Pancreas (tissue), 10 donors: Measurements from ENCODE around the gene RNF40. TPM values are rescaled to one million over a fixed set of nuclear protein-coding genes. Genes with fewer than 3 reads are reported as not detected.
"Not testable (repeated sequence)": the region's sequence is repeated elsewhere in the genome, so short reads cannot be mapped to it uniquely, and the experiment has no call there.

ENCODE experiments used
- ATAC-seq, 4 donors: fragments of 200-7000 bp; cut with Tn5 transposase; one replicate each; pipeline versions ENCODE4 v1.8.0 to v1.9.1; 2020; ENCODE audit warnings: mild to moderate bottlenecking in 4 of 4, moderate library complexity in 4 of 4
- DNase-seq, 6 donors: peaks; one replicate each; pipeline ENCODE4 v3.0.0-alpha.2; 2020
- FAIRE-seq: peaks from 2 replicates; lab custom pipeline; 2012; peaks lifted over from hg19 to GRCh38; lab: Jason Lieb, UNC
- H3K27ac ChIP-seq, 4 donors: fragments of 200-600 bp; sonication (generic); 1 replicate in 3 of 4; 2 replicates in 1 of 4; pipeline versions ENCODE4 v1.5.0 to v1.8.0; 2020
- H3K27me3 ChIP-seq, 4 donors: fragments of 200-600 bp; one replicate each; pipeline ENCODE4 v1.8.0; 2021
- H3K36me3 ChIP-seq, 3 donors: fragments of 200-600 bp; sonication (generic) in 1 of 3; one replicate each; pipeline versions ENCODE4 v1.5.0 to v1.8.0; 2020 to 2021
- H3K4me1 ChIP-seq, 3 donors: fragments of 200-600 bp; one replicate each; pipeline ENCODE4 v1.8.0; 2021
- H3K4me3 ChIP-seq, 4 donors: fragments of 200-600 bp; sonication (generic) in 2 of 4; one replicate each; pipeline versions ENCODE4 v1.5.0 to v1.8.0; 2020 to 2021
- H3K9me3 ChIP-seq, 4 donors: fragments of 200-600 bp; one replicate each; pipeline ENCODE4 v1.8.0; 2021
- CTCF ChIP-seq, 4 donors: fragments of 200-600 bp; sonication (generic) in 3 of 4; IDR thresholded peaks; one replicate each; pipeline versions ENCODE4 v1.5.0 to v1.8.0; 2021; ENCODE audit warnings: antibody characterized with exemption in 4 of 4
- WGBS, 2 donors: extraction: QIAGEN DNeasy Blood & Tissue Kit; methylation state at CpG; one replicate each; pipeline ENCODE4 v1.1.7; 2013; 5-methylcytosine and 5-hydroxymethylcytosine counted together
- intact Hi-C, 3 donors: fragments of 100-400 bp; cut with DNase I; formaldehyde crosslinking; loops; one replicate each; pipeline versions ENCODE4 v1.11.1 to v1.14.2; 2022
- polyA plus RNA-seq, 2 donors: library from polyadenylated mRNA; stranded (reverse); fragments of 200-250 nt; gene quantifications; one replicate each; pipeline ENCODE4 v1.2.3, GENCODE V29; 2013
- total RNA-seq, 6 donors: library from RNA; stranded (reverse); fragmentation: NEBNext Ultra II Directional in 4 of 6; extraction: Animal tissue kit (Norgen Biotek cat#: 25700) in 4 of 6; gene quantifications; one replicate each; pipeline versions ENCODE4 v1.2.1 to v1.2.4, GENCODE V29; 2021 to 2023
- donor health status: healthy with polysubstance abuse.
- donor health status: DM: no; HTN: no; CAD: no; lungs with moderate emphysema.
- donor health status: DM: no; HTN: no; CAD: no.
- donor health status: control.
- donor health status: control.
- donor health status: Bipolar disorder and iron deficiency.
- donor health status: DM: yes; HTN: yes; CAD: no.
- donor health status: DM: no; HTN: no; CAD: no.
- donor health status: DM: no; HTN: no; CAD: no.
- donor health status: DM: yes; HTN: yes; CAD: no.

RNF40 gene
- total and polyA plus RNA-seq, 8 donors: 37.7 to 68.4 (median 42.5) TPM

DNA sequence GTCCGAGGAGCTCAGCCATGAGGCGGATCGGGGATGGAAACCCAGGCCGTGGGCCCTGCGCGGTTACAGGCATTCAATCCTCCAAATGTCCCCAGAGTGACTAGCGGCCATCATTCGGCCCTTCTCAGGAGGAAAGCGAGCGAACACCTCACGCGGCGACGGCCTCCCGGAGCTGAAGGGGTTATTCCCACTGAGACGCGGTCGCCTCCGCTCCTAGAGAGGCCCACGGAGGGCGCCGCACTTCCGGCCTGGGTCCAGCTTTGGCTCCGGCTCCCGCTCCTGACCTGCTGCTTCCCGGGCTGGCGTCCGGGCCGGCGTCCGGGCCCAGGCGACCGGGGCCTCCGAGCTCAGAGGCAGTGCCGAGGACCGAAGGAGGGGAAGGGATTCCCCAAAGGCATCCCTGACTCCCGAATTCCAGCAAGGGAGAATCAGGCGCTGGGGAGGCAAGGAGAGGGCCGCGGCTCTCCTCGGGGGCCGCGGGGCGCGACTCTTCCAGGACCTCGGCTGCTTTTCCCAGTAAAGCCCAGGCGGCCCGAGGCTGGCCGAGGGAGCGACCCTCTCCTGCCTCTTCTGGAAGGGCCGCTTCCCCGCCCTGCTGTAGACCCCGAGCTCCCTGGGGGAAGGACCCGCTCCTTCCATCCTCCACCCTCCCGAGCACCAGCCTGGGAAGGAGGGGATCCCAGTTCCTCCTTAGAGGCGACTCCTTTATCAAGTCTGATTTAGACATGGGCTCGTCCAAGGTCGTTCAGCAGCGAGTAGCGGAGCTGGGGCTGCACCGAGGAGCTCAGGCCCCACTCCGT lies 43.4 kb downstream of the RNF40 start:
- Histone ChIP-seq H3K9me3 (no peaks in the 10 kb centered on the region), H3K27me3 (no peaks in the 10 kb centered on the region), H3K27ac (peak overlapping the region; percentile 76 to 87 (median 80)), H3K4me1 (peaks cover 6 to 9% (median 8%) of the 10 kb centered on the region in 3 donors), H3K4me3 (peak overlapping the region; percentile 66 to 92 (median 80)), H3K36me3 (no peaks in the 10 kb centered on the region)
- no peak for FAIRE-seq
- no peak for TF ChIP-seq CTCF (IDR thresholded peaks at IDR 0.05)
- intact Hi-C loops: no loop called here
- DNase-seq: peak; percentile 83 to 97 (median 88)
- WGBS, 2 donors: 1 to 2% methylated on average over 54 to 62 of the region's 62 CpGs
- peak; percentile 97 to 99 (median 99) for ATAC-seq

DNA sequence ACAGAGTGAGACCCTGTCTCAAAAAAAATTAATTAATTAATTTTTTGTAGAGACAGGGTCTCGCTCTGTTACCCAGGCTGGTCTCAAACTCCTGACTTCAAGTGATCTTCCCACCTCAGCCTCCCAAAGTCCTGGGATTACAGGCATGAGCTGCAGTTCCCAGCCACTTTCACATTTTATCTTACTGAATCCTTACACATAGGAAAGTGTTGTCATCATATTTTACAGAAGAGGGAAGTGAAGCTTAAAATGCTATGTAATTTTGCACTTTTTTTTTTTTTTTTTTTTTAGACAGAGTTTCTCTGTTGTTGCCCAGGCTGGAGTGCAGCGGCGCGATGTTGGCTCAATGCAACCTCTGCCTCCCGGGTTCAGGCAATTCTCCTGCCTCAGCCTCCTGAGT lies 46.0 kb downstream of the RNF40 start:
- TF ChIP-seq CTCF (IDR thresholded peaks at IDR 0.05): no peak
- DNase-seq: no peak
- H3K27ac ChIP-seq: no peak overlapping the region
- H3K36me3 ChIP-seq: no peaks in the 10 kb centered on the region
- H3K27me3 ChIP-seq: no peaks in the 10 kb centered on the region
- H3K4me3 ChIP-seq: no peak overlapping the region
- FAIRE-seq: no peak
- WGBS, 2 donors: 90 to 98% methylated on average over 5 of the region's 5 CpGs
- peaks cover 6 to 9% (median 8%) of the 10 kb centered on the region in 3 donors for H3K4me1 ChIP-seq
- intact Hi-C loops: no loop called here
- H3K9me3 ChIP-seq: no peaks in the 10 kb centered on the region
- no peak for ATAC-seq

DNA sequence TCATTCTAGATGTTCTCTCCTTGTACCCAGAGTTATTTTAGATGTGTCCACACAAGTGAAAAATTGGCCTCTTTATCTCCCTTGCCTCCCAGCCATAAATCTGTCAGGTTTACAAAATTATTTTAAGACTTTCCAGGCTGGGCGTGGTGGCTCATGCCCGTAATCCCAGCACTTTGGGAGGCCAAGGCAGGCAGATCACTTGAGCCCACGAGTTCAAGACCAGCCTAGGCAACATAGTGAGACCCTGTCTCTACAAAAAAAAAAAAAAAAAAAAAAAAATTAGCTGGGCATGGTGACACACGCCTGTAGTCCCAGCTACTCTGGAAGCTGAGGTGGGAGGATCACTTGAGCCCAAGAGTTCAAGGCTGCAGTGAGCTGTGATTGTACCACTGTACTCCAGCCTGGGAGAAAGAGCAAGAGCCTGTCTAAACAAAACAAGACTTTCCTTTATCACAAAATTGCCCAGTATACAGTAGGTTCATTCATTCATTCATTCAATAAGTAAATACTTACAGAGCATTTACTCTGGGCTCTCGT lies 46.8 kb downstream of the RNF40 start:
- H3K4me3 ChIP-seq, H3K36me3 ChIP-seq, FAIRE-seq, H3K9me3 ChIP-seq, DNase-seq, ATAC-seq, intact Hi-C loops, H3K27me3 ChIP-seq, H3K27ac ChIP-seq: not testable (repeated sequence)
- peaks cover 6 to 13% (median 11%) of the 10 kb centered on the region in 3 donors for H3K4me1 ChIP-seq
- whole genome bisulfite sequencing, 2 donors: 42% methylated on average over 5 of the region's 5 CpGs

- H3K4me3 ChIP-seq, H3K27me3 ChIP-seq, DNase-seq, FAIRE-seq, H3K27ac ChIP-seq, intact Hi-C loops, H3K9me3 ChIP-seq, ATAC-seq, H3K36me3 ChIP-seq: not testable (repeated sequence)
- 60 to 79% methylated on average over 5 of the region's 5 CpGs for WGBS, 2 donors
- peaks cover 6 to 14% (median 11%) of the 10 kb centered on the region in 3 donors for H3K4me1 ChIP-seq
These were observed 47.6 kb downstream of the RNF40 start for GRCh38 chr16:30809675-30810074.

DNA sequence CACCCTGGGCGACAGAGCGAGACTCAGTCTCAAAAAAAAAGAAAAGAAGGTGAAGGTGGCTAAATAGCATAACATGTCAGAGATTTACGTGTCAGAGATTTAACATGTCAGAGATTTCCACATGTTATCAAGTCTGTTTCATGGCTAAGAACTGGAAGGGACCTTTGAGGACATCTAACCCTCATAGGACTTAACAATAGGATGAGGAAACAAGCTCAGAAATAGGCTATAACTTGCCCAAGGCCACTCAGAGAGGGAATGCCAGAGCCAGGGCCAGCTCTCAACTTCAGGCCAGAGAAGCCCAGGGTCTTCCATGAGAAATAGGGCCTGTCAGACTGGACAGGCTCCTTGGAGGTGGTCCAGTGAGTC lies 51.7 kb downstream of the RNF40 start:
- ATAC-seq: peak; percentile 53 to 67 (median 56)

More for the DNA sequence above, 51.7 kb downstream of the RNF40 start:
- no peak for DNase-seq
- Histone ChIP-seq H3K36me3 (no peaks in the 10 kb centered on the region), H3K27ac (peak overlapping the region; percentile 64 to 84 (median 74)), H3K4me1 (peaks cover 0 to 5% (median 3%) of the 10 kb centered on the region in 3 donors), H3K4me3 (peak overlapping the region in 3 of 4 donors; percentile 15 to 50 (median 47)), H3K27me3 (no peaks in the 10 kb centered on the region), H3K9me3 (no peaks in the 10 kb centered on the region)
- intact Hi-C loops: no loop called here
- TF ChIP-seq CTCF (IDR thresholded peaks at IDR 0.05): no peak
- WGBS, 2 donors: 85% methylated on average over 3 of the region's 3 CpGs
- no peak for FAIRE-seq
